Left ventricle myocardium superior (tissue), 1 donor: ENCODE data around the gene AUTS2. TPM values are rescaled to one million over a fixed set of nuclear protein-coding genes. Genes with fewer than 3 reads are reported as not detected.
A peak's percentile ranks its signal among the peaks of the same experiment; 100 is the strongest.

Experiments used
- ATAC-seq: fragments of 200-7000 bp; cut with Tn5 transposase; one replicate; pipeline ENCODE4 v1.9.1; 2020; ENCODE audit warnings: mild to moderate bottlenecking, moderate library complexity
- DNase-seq: peaks from one replicate; pipeline ENCODE4 v3.0.0-alpha.2; 2020
- intact Hi-C: fragments of 100-400 bp; cut with micrococcal nuclease; formaldehyde crosslinking; loops from one replicate; pipeline ENCODE4 v1.11.0; 2022
- total RNA-seq: library from RNA; stranded (reverse); fragmentation: NEBNext Ultra II Directional; extraction: Animal tissue kit (Norgen Biotek cat#: 25700); gene quantifications from one replicate; pipeline ENCODE4 v1.2.1, GENCODE V29; 2021
- donor health status: DM: no; HTN: yes; CAD: no; lungs with severe emphysema.

Gene AUTS2
- total RNA-seq, 1 donor from 2014 or later = 7.9 TPM

- DNase-seq (no peak), ATAC-seq (peak; percentile 94)
- intact Hi-C loops = no loop called here
Observed at GRCh38 chr7:70016044-70016770, 417.9 kb downstream of the AUTS2 start.

- ATAC-seq = peak; percentile 14
Observed at GRCh38 chr7:70017357-70017756, 419.1 kb downstream of the AUTS2 start.

GRCh38 chr7:70018700-70019099 is 420.4 kb downstream of the AUTS2 start:
- ATAC-seq = no peak
- DNase-seq = no peak
- intact Hi-C loops = no loop called here

More at GRCh38 chr7:70017357-70017756, 419.1 kb downstream of the AUTS2 start:
- intact Hi-C loops = no loop called here
- DNase-seq = no peak

GRCh38 chr7:70027867-70028266 is 429.6 kb downstream of the AUTS2 start:
- no peak for DNase-seq
- ATAC-seq = no peak
- intact Hi-C loops = no loop called here

DNA sequence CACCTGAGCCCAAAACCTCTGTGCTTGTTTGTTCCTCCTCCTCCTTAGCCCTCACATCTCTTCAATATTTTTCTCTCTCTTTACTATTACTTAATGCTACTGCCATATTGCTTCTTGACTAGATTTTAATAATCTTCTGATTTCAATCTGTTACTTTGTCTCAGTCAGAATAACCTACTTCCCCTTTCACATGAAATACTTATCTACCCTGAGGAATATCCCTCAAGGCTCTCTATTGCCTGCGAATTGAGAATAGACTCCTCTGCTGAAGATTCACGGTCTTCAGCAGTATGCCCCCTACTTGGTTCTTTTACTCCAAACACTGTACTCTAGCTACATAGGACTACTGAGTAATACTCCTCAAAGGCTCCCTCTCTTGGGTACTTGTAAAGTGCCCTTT is 430.3 kb downstream of the AUTS2 start:
- intact Hi-C loops = no loop called here
- DNase-seq (no peak), ATAC-seq (no peak)

GRCh38 chr7:70029993-70030392 is 431.7 kb downstream of the AUTS2 start:
- intact Hi-C loops = no loop called here
- ATAC-seq = no peak
- DNase-seq = no peak

- DNase-seq (no peak), ATAC-seq (no peak)
- intact Hi-C loops = no loop called here
Observed at GRCh38 chr7:70030745-70031144, 432.5 kb downstream of the AUTS2 start.

DNA sequence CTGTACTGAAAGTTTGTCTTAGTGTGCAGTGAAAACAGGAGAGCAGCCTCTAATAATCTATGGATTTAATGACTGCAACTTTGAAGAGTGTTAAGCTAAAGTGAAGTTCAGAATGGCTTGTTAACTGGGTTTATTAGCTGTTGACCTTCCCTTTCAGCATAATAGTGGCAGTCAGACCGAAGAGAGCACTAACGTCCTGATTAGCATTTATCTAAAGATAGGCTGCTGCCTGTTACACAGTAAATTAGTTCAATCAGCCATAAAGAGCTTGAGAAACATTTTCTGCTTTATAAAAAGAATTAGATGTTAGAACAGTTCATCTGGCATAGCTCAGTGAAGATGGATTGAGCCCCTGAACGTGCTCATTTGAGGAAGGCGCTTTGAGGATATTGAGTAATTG is 433.0 kb downstream of the AUTS2 start:
- DNase-seq = no peak
- no peak for ATAC-seq
- intact Hi-C loops = no loop called here

GRCh38 chr7:70032649-70033048 is 434.4 kb downstream of the AUTS2 start:
- intact Hi-C loops = no loop called here
- no peak for ATAC-seq

DNA sequence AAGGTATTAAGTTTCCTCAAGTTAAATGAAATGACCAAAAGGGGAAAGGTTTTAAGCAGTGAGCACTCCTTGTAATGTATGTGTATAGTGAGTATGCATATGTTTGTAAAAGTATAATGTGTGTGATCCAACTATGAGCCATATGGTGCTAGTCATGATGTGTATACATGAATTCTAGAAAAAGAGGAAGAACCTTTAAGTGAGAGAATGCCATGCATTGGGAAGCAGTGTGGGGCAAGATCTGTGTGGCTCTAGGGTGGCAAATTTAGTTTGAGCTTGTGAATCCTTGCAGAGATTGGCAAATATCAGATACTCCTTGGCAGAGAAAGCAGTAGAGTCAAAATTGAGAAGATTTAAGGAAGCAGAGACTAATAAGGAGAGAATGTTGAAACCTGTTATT is 435.0 kb downstream of the AUTS2 start:
- ATAC-seq = no peak
- no peak for DNase-seq
- intact Hi-C loops = no loop called here

More at GRCh38 chr7:70032649-70033048, 434.4 kb downstream of the AUTS2 start:
- no peak for DNase-seq

GRCh38 chr7:70034999-70035398 is 436.7 kb downstream of the AUTS2 start:
- ATAC-seq = peak; percentile 32

DNA sequence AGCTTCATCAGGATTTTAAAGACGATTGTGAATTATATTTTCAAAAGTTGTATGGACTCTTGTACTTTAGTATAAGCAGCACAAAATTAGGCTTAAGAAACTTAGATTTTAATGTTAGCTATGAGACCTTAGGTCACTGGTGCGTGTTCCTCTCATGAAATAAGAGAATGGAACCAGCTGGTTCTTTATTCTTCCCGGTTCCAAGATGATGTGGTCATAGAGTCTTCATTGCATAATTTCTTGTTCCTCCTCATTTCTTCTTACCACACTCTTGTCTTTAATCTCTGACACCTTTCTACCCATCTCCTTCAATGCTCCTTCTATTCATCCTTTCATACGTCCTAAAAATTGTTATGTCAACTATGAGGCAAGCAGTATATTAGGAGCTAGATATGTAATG is 437.2 kb downstream of the AUTS2 start:
- peak; percentile 82 for ATAC-seq
- no peak for DNase-seq
- intact Hi-C loops = no loop called here

More at GRCh38 chr7:70034999-70035398, 436.7 kb downstream of the AUTS2 start:
- intact Hi-C loops = no loop called here
- no peak for DNase-seq

DNA sequence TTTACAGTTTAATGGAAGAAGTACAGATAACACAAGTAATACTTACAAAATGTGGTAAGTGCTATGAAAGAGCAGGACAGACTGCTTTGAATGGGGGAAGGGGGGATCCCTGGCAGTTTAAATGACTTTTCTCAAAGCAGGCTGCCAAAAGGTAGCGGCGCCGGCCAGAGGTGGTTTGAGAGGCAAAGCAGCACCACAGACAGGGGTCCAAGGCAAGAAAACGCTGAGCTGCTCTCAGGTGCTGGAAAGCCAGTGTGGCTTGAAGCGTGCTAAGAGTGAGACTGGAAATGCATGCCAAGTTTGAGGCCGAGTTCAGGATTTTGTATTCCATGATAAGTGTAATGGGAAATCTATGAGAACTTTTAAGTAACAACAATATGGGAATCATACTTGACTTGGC is 437.7 kb downstream of the AUTS2 start:
- DNase-seq (no peak), ATAC-seq (no peak)
- intact Hi-C loops = no loop called here

DNA sequence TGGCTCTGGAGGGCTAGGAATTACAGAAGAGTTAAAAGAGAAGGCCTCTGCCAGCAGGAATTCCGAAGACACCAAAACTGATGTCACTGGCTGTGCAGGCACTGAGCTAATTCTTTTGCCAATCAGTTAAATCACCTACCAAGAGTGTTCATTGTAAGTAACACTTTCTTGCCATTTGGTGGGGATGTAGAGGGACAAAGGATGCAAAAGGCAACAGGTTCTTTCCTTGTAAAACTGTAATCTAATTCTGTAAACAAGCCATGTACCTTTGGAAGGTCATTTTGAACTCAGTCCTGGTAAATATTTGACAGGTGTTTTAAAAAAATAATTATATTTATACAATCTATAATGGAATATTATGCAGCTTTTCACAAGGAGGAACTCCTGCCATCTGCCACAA is 438.4 kb downstream of the AUTS2 start:
- intact Hi-C loops = no loop called here
- DNase-seq (no peak), ATAC-seq (no peak)

GRCh38 chr7:70037171-70037933 is 439.1 kb downstream of the AUTS2 start:
- ATAC-seq (no peak), DNase-seq (no peak)
- intact Hi-C loops = no loop called here

DNA sequence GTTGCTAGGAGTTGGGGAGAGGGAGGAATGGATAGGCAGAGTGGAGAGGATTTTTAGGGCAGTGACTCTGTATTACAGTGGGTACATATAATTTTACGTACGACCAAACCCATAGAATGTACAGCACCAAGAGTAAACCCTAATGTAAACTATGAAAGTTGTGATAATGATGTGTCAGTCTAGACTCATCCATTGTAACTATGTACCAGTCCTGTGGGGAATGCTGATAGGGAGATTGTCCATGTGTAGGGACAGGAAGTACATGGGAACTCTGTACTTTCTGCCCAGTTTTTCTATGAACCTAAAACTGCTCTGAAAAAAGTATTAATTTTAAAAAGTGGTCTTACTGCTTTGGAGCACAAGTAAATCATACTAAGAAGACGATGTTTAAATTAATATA is 441.8 kb downstream of the AUTS2 start:
- no peak for ATAC-seq
- intact Hi-C loops = no loop called here
- DNase-seq = no peak

DNA sequence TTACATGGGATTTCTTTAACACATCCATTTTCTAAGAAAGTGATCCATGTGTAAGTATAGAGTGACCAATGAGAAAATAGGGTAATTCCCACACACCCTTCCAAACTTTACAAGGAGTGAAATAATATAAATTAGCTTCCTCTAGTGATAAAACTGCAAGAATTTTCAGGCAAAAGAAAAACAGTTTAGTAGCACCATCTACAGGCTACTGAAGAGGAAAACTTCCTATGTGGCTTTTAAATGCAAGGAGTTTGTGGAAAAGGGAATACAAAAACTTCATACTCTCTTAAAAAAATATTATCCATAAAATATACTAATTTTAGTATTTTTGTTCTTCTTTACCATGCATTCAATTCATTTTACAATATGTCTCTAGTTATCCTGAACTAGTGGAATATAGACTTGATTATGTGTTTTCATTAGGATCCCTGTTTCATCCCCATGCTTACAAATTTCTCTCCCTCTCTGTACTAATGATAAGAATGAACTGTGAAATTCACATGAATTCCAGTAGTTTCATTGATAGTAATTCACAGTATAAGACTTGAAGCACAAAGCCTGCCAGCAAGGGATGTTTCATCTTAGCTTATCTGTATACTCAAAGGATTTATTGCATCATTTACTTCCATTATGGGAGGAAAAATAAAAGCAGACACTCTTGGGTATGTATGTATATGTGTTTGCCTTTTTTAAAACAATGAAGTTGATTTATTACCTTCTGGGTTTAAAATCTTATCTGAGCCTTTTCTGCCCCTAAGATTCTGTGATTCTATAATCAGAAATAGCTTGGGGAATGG is 442.9 kb downstream of the AUTS2 start:
- peak; percentile 25 for ATAC-seq
- intact Hi-C loops = no loop called here
- no peak for DNase-seq

GRCh38 chr7:70042533-70042932 is 444.3 kb downstream of the AUTS2 start:
- intact Hi-C loops = no loop called here
- ATAC-seq (peak; percentile 46), DNase-seq (no peak)

- intact Hi-C loops = no loop called here
- ATAC-seq (no peak), DNase-seq (no peak)
Observed at GRCh38 chr7:70043015-70043538, 444.8 kb downstream of the AUTS2 start.

GRCh38 chr7:70044064-70044463 is 445.8 kb downstream of the AUTS2 start:
- no peak for DNase-seq
- no peak for ATAC-seq
- intact Hi-C loops = no loop called here
